K562 (cell line): ENCODE results near the gene DEDD. TPM values are rescaled to one million over a fixed set of nuclear protein-coding genes. Genes with fewer than 3 reads are reported as not detected.

ENCODE experiments used
- BCL6 ChIP-seq: fragments of 250-450 bp; sonication (Bioruptor Pico); IDR thresholded peaks from 2 replicates; pipeline ENCODE4 v1.4.0; 2020
- CAMTA2 ChIP-seq: fragments of 250-450 bp; sonication (Bioruptor Pico); conservative IDR thresholded peaks from 2 replicates; pipeline ENCODE4 v1.5.1; 2022
- ESRRB ChIP-seq: fragments of 250-450 bp; sonication (Bioruptor Pico); IDR thresholded peaks from 2 replicates; pipeline ENCODE4 v1.5.0; 2020; ENCODE audit warnings: mild to moderate bottlenecking, moderate library complexity, borderline replicate concordance
- NFIX ChIP-seq: fragments of 250-450 bp; sonication (Bioruptor Pico); IDR thresholded peaks from 2 replicates; pipeline ENCODE4 v1.4.0; 2020; ENCODE audit warnings: low read depth, mild to moderate bottlenecking, moderate library complexity
- SOX6 ChIP-seq: fragments of 450-650 bp; IDR thresholded peaks from 2 replicates; pipeline ENCODE4 v1.6.1; 2014; ENCODE audit warnings: mild to moderate bottlenecking
- ZNF174 ChIP-seq: fragments of 250-450 bp; sonication (Bioruptor Pico); IDR thresholded peaks from 2 replicates; pipeline ENCODE4 v1.4.0; 2020; ENCODE audit warnings: mild to moderate bottlenecking
- ZNF408 ChIP-seq: fragments of 250-450 bp; sonication (Bioruptor Pico); IDR thresholded peaks from 2 replicates; pipeline ENCODE4 v1.4.0; 2020; ENCODE audit warnings: low read depth, mild to moderate bottlenecking, moderate library complexity
- ZNF589 ChIP-seq: fragments of 200-800 bp; sonication (Bioruptor generic); IDR thresholded peaks from 2 replicates; pipeline ENCODE4 v1.6.1; 2016; ENCODE audit warnings: low read depth, missing genetic modification characterization, missing compliant biosample characterization
- polyA plus RNA-seq, 8 experiments: library from polyadenylated mRNA; depleted of rRNA in 4 of 8; stranded (reverse) in 5 of 8; unstranded in 3 of 8; fragments of >200 nt; fragmentation: Nextera tagmentation in 2 of 8; fragmentation: Illumina TruSeq in 1 of 8; extraction: Ambion mirVana in 2 of 8; extraction: Trizol in 1 of 8; gene quantifications; 2 replicates each; pipeline versions ENCODE4 v1.2.1 to v1.2.3, GENCODE V29; 2011 to 2014; ENCODE audit warnings: inconsistent platforms in 1 of 8, missing spikeins in 1 of 8
- total RNA-seq, 7 experiments: library from RNA; depleted of rRNA in 6 of 7; stranded (reverse); fragments of >200 nt in 6 of 7; fragmentation: Illumina TruSeq in 2 of 7; extraction: Trizol in 2 of 7; gene quantifications; 2 replicates each; pipeline versions ENCODE4 v1.2.1 to v1.2.3, GENCODE V29; 2011 to 2021; ENCODE audit warnings: low replicate concordance in 1 of 7
- TF ChIP-seq, protein P1 (sequence below): fragments of 200-800 bp; sonication (Bioruptor generic); IDR thresholded peaks from 2 replicates; pipeline ENCODE4 v1.6.1; 2016; ENCODE audit warnings: missing genetic modification characterization, missing compliant biosample characterization
- TF ChIP-seq, protein P2 (sequence below): fragments of 450-650 bp; formaldehyde crosslinking; IDR thresholded peaks from 2 replicates; pipeline ENCODE4 v1.4.0; 2020; ENCODE audit warnings: mild to moderate bottlenecking, mixed read lengths
- TF ChIP-seq, protein P3 (sequence below): fragments of 450-650 bp; formaldehyde crosslinking; IDR thresholded peaks from 2 replicates; pipeline ENCODE4 v1.4.0; 2020; ENCODE audit warnings: mild to moderate bottlenecking, moderate library complexity
- TF ChIP-seq, protein P4 (sequence below): sonication (generic); formaldehyde crosslinking; IDR thresholded peaks from 2 replicates; pipeline ENCODE4 v1.8.1; 2022; ENCODE audit warnings: missing genetic modification reagents
- TF ChIP-seq, protein P5 (sequence below), 2 experiments: fragments of 250-450 bp in 1 of 2; fragments of 450-650 bp in 1 of 2; sonication (Bioruptor Pico) in 1 of 2; IDR thresholded peaks; 2 replicates each; pipeline versions ENCODE4 v1.6.1 to v1.8.0; 2016 to 2021; ENCODE audit warnings: mild to moderate bottlenecking in 2 of 2, moderate library complexity in 2 of 2, missing compliant biosample characterization in 1 of 2, missing genetic modification characterization in 1 of 2
- TF ChIP-seq, protein P6 (sequence below), 2 experiments: fragments of 450-650 bp in 1 of 2; sonication (generic) in 1 of 2; formaldehyde crosslinking in 1 of 2; IDR thresholded peaks in 1 of 2; conservative IDR thresholded peaks in 1 of 2; 2 replicates each; pipeline versions ENCODE4 v1.6.1 to v1.8.1; 2016 to 2023; ENCODE audit warnings: mild to moderate bottlenecking in 2 of 2, moderate library complexity in 2 of 2, inconsistent platforms in 1 of 2, missing genetic modification reagents in 1 of 2

Gene DEDD
- total and polyA plus RNA-seq, 9 of the 15 experiments (the other 6 are each of a cell fraction or from before 2014, with no cell fraction given), result 11.6 to 41.0 (median 16.8) TPM

DNA sequence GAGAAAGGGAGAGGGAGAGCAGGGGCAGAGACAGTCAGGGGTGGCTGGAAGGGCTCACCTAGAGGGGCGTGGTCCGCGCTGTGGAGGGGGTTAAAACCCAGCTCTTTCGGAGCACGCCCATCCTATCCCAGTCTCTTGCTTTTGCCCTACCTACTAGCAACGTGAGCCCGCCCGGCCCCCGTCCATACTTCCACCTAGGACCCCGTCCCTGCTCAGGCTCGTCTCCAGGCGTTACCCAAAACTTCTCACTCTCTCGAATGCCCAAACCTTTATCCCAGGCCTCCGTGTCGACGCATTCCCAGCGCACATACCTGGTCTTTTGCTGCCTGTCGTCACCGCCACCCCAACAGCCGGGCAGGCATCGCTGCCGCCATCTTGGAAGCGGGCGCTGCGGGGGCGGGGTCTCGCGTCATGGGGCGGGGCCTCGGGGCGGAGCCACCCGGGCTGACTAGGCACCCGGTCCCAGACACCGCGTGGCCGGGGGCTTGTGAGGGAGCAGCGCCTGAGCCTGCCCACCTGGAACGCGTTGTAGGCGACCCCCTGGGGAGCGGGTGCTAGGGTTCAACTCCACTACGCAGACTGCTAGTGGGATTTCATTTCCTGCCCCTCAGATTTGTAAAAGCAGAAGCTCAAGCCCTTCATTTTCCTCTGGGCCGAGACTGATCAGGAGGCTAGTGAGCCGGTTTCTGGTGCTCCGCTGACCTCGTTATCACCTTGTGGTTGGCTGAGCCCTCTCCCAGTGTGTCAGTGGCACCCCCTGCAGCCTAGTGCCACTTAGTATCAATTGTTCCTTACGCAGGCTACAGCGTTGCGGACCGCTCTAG is 44.9 kb upstream of the DEDD start, which contains the start of gene B4GALT3 (continued):
- TF ChIP-seq, protein P1, sequence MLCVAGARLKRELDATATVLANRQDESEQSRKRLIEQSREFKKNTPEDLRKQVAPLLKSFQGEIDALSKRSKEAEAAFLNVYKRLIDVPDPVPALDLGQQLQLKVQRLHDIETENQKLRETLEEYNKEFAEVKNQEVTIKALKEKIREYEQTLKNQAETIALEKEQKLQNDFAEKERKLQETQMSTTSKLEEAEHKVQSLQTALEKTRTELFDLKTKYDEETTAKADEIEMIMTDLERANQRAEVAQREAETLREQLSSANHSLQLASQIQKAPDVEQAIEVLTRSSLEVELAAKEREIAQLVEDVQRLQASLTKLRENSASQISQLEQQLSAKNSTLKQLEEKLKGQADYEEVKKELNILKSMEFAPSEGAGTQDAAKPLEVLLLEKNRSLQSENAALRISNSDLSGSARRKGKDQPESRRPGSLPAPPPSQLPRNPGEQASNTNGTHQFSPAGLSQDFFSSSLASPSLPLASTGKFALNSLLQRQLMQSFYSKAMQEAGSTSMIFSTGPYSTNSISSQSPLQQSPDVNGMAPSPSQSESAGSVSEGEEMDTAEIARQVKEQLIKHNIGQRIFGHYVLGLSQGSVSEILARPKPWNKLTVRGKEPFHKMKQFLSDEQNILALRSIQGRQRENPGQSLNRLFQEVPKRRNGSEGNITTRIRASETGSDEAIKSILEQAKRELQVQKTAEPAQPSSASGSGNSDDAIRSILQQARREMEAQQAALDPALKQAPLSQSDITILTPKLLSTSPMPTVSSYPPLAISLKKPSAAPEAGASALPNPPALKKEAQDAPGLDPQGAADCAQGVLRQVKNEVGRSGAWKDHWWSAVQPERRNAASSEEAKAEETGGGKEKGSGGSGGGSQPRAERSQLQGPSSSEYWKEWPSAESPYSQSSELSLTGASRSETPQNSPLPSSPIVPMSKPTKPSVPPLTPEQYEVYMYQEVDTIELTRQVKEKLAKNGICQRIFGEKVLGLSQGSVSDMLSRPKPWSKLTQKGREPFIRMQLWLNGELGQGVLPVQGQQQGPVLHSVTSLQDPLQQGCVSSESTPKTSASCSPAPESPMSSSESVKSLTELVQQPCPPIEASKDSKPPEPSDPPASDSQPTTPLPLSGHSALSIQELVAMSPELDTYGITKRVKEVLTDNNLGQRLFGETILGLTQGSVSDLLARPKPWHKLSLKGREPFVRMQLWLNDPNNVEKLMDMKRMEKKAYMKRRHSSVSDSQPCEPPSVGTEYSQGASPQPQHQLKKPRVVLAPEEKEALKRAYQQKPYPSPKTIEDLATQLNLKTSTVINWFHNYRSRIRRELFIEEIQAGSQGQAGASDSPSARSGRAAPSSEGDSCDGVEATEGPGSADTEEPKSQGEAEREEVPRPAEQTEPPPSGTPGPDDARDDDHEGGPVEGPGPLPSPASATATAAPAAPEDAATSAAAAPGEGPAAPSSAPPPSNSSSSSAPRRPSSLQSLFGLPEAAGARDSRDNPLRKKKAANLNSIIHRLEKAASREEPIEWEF (CRISPR knock-in tag), result no peak
- TF ChIP-seq CAMTA2 (no peak), SOX6 (peak; percentile 76), ZNF174 (CRISPR knock-in tag) (no peak), ESRRB (CRISPR knock-in tag) (no peak), ZNF589 (CRISPR knock-in tag) (peak; percentile 49; the same call in 1 of the 2 replicates), NFIX (CRISPR knock-in tag) (no peak), BCL6 (CRISPR knock-in tag) (no peak), ZNF408 (CRISPR knock-in tag) (no peak)
- TF ChIP-seq, protein P2, sequence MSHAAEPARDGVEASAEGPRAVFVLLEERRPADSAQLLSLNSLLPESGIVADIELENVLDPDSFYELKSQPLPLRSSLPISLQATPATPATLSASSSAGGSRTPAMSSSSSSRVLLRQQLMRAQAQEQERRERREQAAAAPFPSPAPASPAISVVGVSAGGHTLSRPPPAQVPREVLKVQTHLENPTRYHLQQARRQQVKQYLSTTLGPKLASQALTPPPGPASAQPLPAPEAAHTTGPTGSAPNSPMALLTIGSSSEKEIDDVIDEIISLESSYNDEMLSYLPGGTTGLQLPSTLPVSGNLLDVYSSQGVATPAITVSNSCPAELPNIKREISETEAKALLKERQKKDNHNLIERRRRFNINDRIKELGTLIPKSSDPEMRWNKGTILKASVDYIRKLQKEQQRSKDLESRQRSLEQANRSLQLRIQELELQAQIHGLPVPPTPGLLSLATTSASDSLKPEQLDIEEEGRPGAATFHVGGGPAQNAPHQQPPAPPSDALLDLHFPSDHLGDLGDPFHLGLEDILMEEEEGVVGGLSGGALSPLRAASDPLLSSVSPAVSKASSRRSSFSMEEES (CRISPR knock-in tag), result no peak
- TF ChIP-seq, protein P3, sequence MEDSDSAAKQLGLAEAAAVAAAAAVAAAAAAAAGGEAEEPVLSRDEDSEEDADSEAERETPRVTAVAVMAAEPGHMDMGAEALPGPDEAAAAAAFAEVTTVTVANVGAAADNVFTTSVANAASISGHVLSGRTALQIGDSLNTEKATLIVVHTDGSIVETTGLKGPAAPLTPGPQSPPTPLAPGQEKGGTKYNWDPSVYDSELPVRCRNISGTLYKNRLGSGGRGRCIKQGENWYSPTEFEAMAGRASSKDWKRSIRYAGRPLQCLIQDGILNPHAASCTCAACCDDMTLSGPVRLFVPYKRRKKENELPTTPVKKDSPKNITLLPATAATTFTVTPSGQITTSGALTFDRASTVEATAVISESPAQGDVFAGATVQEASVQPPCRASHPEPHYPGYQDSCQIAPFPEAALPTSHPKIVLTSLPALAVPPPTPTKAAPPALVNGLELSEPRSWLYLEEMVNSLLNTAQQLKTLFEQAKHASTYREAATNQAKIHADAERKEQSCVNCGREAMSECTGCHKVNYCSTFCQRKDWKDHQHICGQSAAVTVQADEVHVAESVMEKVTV, result peak; percentile 69
- TF ChIP-seq, protein P4, sequence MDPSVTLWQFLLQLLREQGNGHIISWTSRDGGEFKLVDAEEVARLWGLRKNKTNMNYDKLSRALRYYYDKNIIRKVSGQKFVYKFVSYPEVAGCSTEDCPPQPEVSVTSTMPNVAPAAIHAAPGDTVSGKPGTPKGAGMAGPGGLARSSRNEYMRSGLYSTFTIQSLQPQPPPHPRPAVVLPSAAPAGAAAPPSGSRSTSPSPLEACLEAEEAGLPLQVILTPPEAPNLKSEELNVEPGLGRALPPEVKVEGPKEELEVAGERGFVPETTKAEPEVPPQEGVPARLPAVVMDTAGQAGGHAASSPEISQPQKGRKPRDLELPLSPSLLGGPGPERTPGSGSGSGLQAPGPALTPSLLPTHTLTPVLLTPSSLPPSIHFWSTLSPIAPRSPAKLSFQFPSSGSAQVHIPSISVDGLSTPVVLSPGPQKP (CRISPR knock-in tag), result no peak
- TF ChIP-seq, protein P5, sequence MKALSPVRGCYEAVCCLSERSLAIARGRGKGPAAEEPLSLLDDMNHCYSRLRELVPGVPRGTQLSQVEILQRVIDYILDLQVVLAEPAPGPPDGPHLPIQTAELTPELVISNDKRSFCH (CRISPR knock-in tag; IDR thresholded peaks at IDR 0.05), result no peak
- TF ChIP-seq, protein P5 (tag; IDR thresholded peaks at IDR 0.05), result 0 out of 2 replicates have a peak, but pooled peaks have one; percentile 27
- TF ChIP-seq, protein P6, sequence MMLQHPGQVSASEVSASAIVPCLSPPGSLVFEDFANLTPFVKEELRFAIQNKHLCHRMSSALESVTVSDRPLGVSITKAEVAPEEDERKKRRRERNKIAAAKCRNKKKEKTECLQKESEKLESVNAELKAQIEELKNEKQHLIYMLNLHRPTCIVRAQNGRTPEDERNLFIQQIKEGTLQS (IDR thresholded peaks at IDR 0.05), result peak; percentile 31; the same call in 1 of the 2 replicates
- TF ChIP-seq, protein P6 (CRISPR knock-in tag; conservative IDR thresholded peaks at IDR 0.05), result no peak
